ENCODE measurements around the gene PDE4C.

PDE4C gene

DNA sequence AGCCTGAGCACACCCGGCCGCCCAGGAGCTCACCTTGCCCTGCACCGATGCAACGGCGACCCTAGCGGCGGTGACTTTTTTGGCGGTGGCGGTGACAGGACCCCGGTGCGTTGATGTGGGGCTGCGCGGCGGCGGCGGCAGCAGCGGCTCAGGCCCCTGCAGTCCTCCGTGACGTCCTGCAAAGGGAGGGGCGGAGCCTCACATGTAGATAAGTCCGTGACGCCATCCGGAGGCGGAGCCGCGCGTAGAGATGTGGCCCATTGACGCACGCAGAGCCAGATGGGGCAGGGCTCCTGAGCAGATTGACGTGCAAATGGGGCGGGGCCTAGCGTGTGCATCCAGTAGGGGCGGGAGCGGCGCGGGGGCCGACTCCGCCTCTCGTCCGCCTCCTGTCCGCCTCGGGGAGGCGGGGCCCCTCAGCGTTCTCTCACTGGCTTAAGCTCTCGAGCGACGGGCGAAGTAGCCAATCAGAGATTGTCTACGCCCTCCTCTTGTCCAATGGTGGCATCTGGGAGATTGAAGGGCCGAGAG is 22.3 kb downstream of the PDE4C start, which contains the start of gene RAB3A (continued):
- TF ChIP-seq, protein P1, sequence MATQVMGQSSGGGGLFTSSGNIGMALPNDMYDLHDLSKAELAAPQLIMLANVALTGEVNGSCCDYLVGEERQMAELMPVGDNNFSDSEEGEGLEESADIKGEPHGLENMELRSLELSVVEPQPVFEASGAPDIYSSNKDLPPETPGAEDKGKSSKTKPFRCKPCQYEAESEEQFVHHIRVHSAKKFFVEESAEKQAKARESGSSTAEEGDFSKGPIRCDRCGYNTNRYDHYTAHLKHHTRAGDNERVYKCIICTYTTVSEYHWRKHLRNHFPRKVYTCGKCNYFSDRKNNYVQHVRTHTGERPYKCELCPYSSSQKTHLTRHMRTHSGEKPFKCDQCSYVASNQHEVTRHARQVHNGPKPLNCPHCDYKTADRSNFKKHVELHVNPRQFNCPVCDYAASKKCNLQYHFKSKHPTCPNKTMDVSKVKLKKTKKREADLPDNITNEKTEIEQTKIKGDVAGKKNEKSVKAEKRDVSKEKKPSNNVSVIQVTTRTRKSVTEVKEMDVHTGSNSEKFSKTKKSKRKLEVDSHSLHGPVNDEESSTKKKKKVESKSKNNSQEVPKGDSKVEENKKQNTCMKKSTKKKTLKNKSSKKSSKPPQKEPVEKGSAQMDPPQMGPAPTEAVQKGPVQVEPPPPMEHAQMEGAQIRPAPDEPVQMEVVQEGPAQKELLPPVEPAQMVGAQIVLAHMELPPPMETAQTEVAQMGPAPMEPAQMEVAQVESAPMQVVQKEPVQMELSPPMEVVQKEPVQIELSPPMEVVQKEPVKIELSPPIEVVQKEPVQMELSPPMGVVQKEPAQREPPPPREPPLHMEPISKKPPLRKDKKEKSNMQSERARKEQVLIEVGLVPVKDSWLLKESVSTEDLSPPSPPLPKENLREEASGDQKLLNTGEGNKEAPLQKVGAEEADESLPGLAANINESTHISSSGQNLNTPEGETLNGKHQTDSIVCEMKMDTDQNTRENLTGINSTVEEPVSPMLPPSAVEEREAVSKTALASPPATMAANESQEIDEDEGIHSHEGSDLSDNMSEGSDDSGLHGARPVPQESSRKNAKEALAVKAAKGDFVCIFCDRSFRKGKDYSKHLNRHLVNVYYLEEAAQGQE (tag by site-specific recombination; IDR thresholded peaks at IDR 0.05) = no peak
- TF ChIP-seq ZNF324 (tag by site-specific recombination; IDR thresholded peaks at IDR 0.05) = no peak

DNA sequence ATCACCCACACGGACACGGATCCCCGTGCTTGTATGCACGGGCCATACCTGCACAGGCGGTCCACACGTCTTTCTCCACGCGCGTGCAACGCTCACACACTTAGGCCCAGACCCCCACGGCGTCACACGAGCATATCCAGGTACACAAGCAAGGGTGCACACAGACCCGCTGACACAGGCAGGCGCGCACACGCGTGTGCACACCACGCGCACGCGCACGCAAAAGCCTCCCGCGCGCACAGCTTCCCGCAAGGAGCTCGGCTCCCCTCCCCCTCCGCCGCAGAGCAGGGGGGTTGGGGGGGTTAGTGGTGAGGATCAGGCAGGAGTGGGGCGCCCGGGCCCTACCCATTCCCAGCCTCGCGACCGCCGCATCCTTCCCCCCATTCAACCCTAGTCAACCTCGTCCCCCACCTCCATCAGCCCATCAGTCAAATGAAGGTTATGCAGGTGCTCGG is 22.8 kb downstream of the PDE4C start:
- H3K4me3 ChIP-seq (ENCODE audit: low read depth, low read length) = peak overlapping the region; percentile 70
- ChIA-PET CTCF (interaction anchor here (1.7 to 8.5 kb wide), 2 partner anchors 11 to 49 kb away, joined by 9 to 121 read pairs; partner anchors contain the start of gene MPV17L2), POLR2A (interaction anchor here (0.6 to 3.1 kb wide), 6 partner anchors 11 to 630 kb away, joined by 3 to 30 read pairs (median 4); partner anchors contain the start of genes JUND and MPV17L2)
- no peak overlapping the region for H3K27ac ChIP-seq (ENCODE audit: extremely low read depth, low read depth, low read length)
- peaks cover 8% of the 10 kb centered on the region for H3K4me1 ChIP-seq (ENCODE audit: control insufficient read depth, insufficient read depth, low read length)
- H3K36me3 ChIP-seq (ENCODE audit: control insufficient read depth in 2 of 2, insufficient read depth in 1 of 2, low read length in 2 of 2) = peaks cover 4 to 11% of the 10 kb centered on the region in 2 experiments; a peak in 2 of 3 replicates
- H3K9me3 ChIP-seq (ENCODE audit: control insufficient read depth, insufficient read depth, low read depth, low read length) = no peaks in the 10 kb centered on the region
- no peak for TF ChIP-seq ZNF76 (tag by site-specific recombination; IDR thresholded peaks at IDR 0.05; ENCODE audit: borderline replicate concordance, low read depth)
- TF ChIP-seq, protein P2, sequence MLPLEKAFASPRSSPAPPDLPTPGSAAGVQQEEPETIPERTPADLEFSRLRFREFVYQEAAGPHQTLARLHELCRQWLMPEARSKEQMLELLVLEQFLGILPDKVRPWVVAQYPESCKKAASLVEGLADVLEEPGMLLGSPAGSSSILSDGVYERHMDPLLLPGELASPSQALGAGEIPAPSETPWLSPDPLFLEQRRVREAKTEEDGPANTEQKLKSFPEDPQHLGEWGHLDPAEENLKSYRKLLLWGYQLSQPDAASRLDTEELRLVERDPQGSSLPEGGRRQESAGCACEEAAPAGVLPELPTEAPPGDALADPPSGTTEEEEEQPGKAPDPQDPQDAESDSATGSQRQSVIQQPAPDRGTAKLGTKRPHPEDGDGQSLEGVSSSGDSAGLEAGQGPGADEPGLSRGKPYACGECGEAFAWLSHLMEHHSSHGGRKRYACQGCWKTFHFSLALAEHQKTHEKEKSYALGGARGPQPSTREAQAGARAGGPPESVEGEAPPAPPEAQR (tag by site-specific recombination; IDR thresholded peaks at IDR 0.05) = no peak
- TF ChIP-seq ZNF391 (tag by site-specific recombination; IDR thresholded peaks at IDR 0.05; ENCODE audit: borderline replicate concordance, low read depth) = peak; percentile 67; the same call in 1 of the 2 replicates
- TF ChIP-seq ZNF16 (tag by site-specific recombination; IDR thresholded peaks at IDR 0.05; ENCODE audit: low read depth) = no peak
- TF ChIP-seq ZNF777 (tag by site-specific recombination; IDR thresholded peaks at IDR 0.05; ENCODE audit: borderline replicate concordance) = peak; percentile 85; the same call in 1 of the 2 replicates
- TF ChIP-seq ZNF121 (tag by site-specific recombination; IDR thresholded peaks at IDR 0.05) = 0 out of 2 replicates have a peak, but pooled peaks have one; percentile 18
- TF ChIP-seq ZNF677 (tag by site-specific recombination; IDR thresholded peaks at IDR 0.05) = no peak
- peak; percentile 28; the same call in 1 of the 2 replicates for TF ChIP-seq WT1 (tag by site-specific recombination; IDR thresholded peaks at IDR 0.05)
- 0 out of 2 replicates have a peak, but pooled peaks have one; percentile 22 for TF ChIP-seq ZNF501 (tag by site-specific recombination; IDR thresholded peaks at IDR 0.05)
- TF ChIP-seq ZNF366 (tag by site-specific recombination; conservative IDR thresholded peaks at IDR 0.05) = peak; percentile 20; the same call in 1 of the 2 replicates
- 0 out of 2 replicates have a peak, but pooled peaks have one; percentile 10 for TF ChIP-seq ZSCAN16 (tag by site-specific recombination; IDR thresholded peaks at IDR 0.05)
- TF ChIP-seq, protein P3, sequence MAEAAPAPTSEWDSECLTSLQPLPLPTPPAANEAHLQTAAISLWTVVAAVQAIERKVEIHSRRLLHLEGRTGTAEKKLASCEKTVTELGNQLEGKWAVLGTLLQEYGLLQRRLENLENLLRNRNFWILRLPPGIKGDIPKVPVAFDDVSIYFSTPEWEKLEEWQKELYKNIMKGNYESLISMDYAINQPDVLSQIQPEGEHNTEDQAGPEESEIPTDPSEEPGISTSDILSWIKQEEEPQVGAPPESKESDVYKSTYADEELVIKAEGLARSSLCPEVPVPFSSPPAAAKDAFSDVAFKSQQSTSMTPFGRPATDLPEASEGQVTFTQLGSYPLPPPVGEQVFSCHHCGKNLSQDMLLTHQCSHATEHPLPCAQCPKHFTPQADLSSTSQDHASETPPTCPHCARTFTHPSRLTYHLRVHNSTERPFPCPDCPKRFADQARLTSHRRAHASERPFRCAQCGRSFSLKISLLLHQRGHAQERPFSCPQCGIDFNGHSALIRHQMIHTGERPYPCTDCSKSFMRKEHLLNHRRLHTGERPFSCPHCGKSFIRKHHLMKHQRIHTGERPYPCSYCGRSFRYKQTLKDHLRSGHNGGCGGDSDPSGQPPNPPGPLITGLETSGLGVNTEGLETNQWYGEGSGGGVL (tag by site-specific recombination; IDR thresholded peaks at IDR 0.05) = peak; percentile 93
- TF ChIP-seq ZNF350 (tag by site-specific recombination; IDR thresholded peaks at IDR 0.05) = no peak
- no peak for TF ChIP-seq ZNF157 (tag by site-specific recombination; IDR thresholded peaks at IDR 0.05)
- 0 out of 2 replicates have a peak, but pooled peaks have one; percentile 54 for TF ChIP-seq ZNF324 (tag by site-specific recombination; IDR thresholded peaks at IDR 0.05)
- TF ChIP-seq ZNF354C (tag by site-specific recombination; IDR thresholded peaks at IDR 0.05; ENCODE audit: borderline replicate concordance, low read depth) = no peak
- peak; percentile 88 for TF ChIP-seq SCRT2 (tag by site-specific recombination; IDR thresholded peaks at IDR 0.05)
- TF ChIP-seq, protein P4, sequence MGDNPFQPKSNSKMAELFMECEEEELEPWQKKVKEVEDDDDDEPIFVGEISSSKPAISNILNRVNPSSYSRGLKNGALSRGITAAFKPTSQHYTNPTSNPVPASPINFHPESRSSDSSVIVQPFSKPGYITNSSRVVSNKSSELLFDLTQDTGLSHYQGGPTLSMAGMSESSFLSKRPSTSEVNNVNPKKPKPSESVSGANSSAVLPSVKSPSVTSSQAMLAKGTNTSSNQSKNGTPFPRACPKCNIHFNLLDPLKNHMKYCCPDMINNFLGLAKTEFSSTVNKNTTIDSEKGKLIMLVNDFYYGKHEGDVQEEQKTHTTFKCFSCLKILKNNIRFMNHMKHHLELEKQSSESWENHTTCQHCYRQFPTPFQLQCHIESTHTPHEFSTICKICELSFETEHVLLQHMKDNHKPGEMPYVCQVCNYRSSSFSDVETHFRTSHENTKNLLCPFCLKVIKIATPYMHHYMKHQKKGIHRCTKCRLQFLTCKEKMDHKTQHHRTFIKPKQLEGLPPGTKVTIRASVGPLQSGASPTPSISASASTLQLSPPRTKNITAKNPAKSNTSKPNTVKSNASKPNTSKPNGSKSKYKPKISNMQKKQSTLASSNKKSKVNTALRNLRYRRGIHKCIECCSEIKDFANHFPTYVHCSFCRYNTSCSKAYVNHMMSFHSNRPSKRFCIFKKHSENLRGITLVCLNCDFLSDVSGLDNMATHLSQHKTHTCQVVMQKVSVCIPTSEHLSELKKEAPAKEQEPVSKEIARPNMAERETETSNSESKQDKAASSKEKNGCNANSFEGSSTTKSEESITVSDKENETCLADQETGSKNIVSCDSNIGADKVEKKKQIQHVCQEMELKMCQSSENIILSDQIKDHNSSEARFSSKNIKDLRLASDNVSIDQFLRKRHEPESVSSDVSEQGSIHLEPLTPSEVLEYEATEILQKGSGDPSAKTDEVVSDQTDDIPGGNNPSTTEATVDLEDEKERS (tag by site-specific recombination; IDR thresholded peaks at IDR 0.05) = no peak
- TF ChIP-seq ZNF623 (tag by site-specific recombination; IDR thresholded peaks at IDR 0.05) = no peak
- TF ChIP-seq ZBTB17 (tag by site-specific recombination; IDR thresholded peaks at IDR 0.05) = 0 out of 2 replicates have a peak, but pooled peaks have one; percentile 5
- peak; percentile 52; the same call in 1 of the 2 replicates for TF ChIP-seq ZNF610 (tag by site-specific recombination; IDR thresholded peaks at IDR 0.05; ENCODE audit: borderline replicate concordance)
- TF ChIP-seq ZNF600 (tag by site-specific recombination; IDR thresholded peaks at IDR 0.05) = peak; percentile 72; the same call in 1 of the 2 replicates

Data from HEK293 (cell line).